ENCODE results near the gene FGF2.

Gene FGF2

DNA sequence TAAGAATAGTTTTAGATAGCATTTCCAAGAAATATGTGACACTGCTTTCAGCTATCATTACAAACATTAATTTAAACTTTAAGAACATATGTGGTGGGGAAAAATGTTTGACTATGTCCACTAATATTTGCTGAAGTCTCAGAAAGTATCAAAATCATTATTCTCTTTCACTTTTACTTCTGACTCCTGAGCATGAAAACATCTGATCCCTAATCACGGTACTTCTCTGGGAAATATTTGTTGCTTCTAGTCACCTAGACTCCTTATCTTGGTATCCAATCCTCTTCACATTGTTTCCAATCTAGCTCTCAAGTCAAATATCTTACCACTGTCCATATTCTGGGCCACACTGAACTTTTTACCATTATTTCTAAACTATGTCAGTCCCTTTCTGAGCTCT, 85.0 kb downstream of the FGF2 start:
- Histone ChIP-seq H3K36me3 (ENCODE audit: insufficient read depth, low read length) (peaks cover 18% of the 10 kb centered on the region), H3K9ac (ENCODE audit: low read depth, low read length) (no peak overlapping the region), H3K4me1 (ENCODE audit: insufficient read depth, low read length) (0 out of 2 replicates have a peak, but pooled peaks cover 4% of the 10 kb centered on the region), H3K9me3 (ENCODE audit: insufficient read depth, low read depth, low read length) (no peaks in the 10 kb centered on the region), H3K27me3 (ENCODE audit: insufficient read depth, low read length) (no peaks in the 10 kb centered on the region), H3K27ac (ENCODE audit: low read depth, low read length) (no peak overlapping the region), H3K4me3 (ENCODE audit: low read length) (no peak overlapping the region)
- over 99% methylated on average over 1 of the region's 1 CpG for WGBS

DNA sequence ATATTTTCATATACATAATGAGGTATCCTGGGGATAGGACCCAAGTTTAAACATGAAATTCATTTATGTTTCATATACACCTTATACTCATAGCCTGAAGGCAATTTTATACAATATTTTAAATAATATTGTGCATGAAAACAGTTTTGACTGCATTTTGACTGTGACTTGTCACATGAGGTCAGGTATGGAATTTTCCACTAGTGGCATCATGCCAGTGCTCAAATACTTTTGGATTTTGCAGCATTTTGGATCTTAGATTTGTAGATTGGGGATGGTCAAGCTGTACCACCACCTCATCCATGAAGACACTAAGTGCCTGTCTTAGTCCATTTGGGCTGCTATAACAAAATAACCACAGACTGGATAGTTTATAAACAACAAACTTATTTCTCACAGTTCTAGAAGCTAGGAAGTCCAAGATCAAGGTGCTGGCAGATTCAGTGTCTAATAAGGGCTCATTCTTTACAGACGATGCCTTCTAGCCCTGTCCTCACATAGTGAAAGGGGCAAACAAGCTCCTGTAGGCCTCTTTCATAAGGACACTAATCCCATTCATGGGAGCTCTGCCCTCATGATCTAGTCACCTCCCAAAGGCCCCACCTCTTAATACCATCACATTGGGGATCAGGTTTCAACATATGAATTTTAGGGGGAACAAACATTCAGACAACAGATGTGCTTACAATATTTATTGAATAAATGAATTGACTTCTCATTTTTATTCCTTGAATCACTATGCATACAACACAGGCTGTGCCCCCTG, 86.4 kb downstream of the FGF2 start:
- no peak overlapping the region for H3K4me3 ChIP-seq (ENCODE audit: low read length)

DNA sequence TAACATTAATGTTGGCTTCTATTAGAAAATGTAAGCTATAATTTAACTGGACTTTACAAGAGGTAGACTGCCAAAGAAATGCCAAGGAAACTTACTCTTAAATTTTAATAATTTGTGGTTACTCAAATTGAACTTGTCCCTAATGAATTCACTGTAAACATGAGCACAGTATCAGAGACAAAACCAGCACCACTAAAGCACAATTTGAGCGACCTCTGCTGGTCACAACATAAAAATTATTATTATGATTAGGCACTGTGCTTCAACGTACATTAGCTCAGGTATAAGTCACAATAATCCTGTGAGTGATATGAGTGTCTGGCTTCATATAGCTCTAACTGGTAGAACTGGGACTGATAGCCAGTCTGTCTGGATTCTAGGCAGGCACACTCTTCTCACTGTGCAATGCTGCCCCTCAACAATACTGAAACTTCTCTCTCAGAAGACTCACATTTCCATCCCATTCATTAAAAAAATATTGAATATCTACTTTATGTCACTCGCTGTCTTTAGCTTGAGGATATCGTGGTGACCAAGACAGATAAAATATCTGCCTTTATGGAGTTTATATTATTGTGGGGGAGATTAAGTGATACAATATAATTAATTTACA, 87.8 kb downstream of the FGF2 start:
- Histone ChIP-seq H3K4me1 (ENCODE audit: insufficient read depth, low read length) (0 out of 2 replicates have a peak, but pooled peaks cover 4% of the 10 kb centered on the region), H3K9ac (ENCODE audit: low read depth, low read length) (no peak overlapping the region), H3K4me3 (ENCODE audit: low read length) (no peak overlapping the region), H3K36me3 (ENCODE audit: insufficient read depth, low read length) (peaks cover 19% of the 10 kb centered on the region), H3K27me3 (ENCODE audit: insufficient read depth, low read length) (no peaks in the 10 kb centered on the region), H3K27ac (ENCODE audit: low read depth, low read length) (no peak overlapping the region), H3K9me3 (ENCODE audit: insufficient read depth, low read depth, low read length) (no peaks in the 10 kb centered on the region)
- 92% methylated on average over 2 of the region's 4 CpGs for WGBS

More for the DNA sequence above, 86.4 kb downstream of the FGF2 start:
- Histone ChIP-seq H3K4me1 (ENCODE audit: insufficient read depth, low read length) (0 out of 2 replicates have a peak, but pooled peaks cover 4% of the 10 kb centered on the region), H3K36me3 (ENCODE audit: insufficient read depth, low read length) (peaks cover 19% of the 10 kb centered on the region), H3K9ac (ENCODE audit: low read depth, low read length) (no peak overlapping the region), H3K27me3 (ENCODE audit: insufficient read depth, low read length) (no peaks in the 10 kb centered on the region), H3K9me3 (ENCODE audit: insufficient read depth, low read depth, low read length) (no peaks in the 10 kb centered on the region), H3K27ac (ENCODE audit: low read depth, low read length) (no peak overlapping the region)
- 93% methylated on average over 1 of the region's 1 CpG for WGBS

DNA sequence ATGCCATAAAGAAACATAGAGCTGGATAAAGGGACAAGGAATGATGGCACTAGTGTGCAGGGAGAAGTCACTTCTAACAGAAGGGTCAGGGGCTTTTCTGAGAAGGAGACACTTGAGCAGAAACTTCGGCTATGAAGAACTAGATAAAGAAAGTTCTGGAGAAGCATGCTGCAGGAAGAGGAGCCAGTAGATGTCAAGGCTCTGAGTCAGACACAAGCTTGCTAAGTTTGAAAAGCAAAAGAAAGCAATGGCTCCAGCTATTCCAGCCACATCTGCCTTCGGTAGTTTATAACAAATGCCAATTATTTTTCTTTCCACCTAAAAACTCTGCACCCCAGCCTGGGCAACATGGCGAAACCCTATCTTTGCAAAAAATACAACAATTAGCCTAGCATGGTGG, 88.3 kb downstream of the FGF2 start:
- H3K36me3 ChIP-seq (ENCODE audit: insufficient read depth, low read length), result peaks cover 19% of the 10 kb centered on the region
- no peaks in the 10 kb centered on the region for H3K27me3 ChIP-seq (ENCODE audit: insufficient read depth, low read length)
- no peaks in the 10 kb centered on the region for H3K9me3 ChIP-seq (ENCODE audit: insufficient read depth, low read depth, low read length)
- H3K4me1 ChIP-seq (ENCODE audit: insufficient read depth, low read length), result no peaks in the 10 kb centered on the region
- H3K4me3 ChIP-seq (ENCODE audit: low read length), result no peak overlapping the region
- no peak overlapping the region for H3K9ac ChIP-seq (ENCODE audit: low read depth, low read length)
- WGBS, result 82% methylated on average over 3 of the region's 3 CpGs
- H3K27ac ChIP-seq (ENCODE audit: low read depth, low read length), result no peak overlapping the region

DNA sequence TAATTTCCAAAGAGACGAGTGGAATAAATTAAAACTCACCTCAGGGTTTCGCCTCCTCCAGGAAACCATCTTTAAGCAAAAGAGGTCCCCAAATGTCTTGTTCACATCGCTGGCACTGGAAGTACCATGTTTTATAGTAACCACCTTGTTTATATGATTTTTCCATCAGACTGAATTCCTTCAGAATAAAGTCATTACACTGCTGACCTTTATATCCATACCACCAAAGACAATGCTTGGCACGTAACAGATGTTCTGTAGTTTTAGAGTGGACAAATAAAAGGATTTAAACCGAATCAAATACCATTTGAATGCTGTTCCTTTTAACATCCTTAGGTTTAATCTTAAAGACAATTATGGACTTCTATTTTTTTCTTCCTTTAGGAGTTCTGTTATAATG, 91.1 kb downstream of the FGF2 start:
- peaks cover 15% of the 10 kb centered on the region; the same call in 1 of the 2 replicates for H3K36me3 ChIP-seq (ENCODE audit: insufficient read depth, low read length)
- no peak overlapping the region for H3K27ac ChIP-seq (ENCODE audit: low read depth, low read length)
- H3K9me3 ChIP-seq (ENCODE audit: insufficient read depth, low read depth, low read length), result no peaks in the 10 kb centered on the region
- no peak overlapping the region for H3K9ac ChIP-seq (ENCODE audit: low read depth, low read length)
- 96% methylated on average over 3 of the region's 5 CpGs for WGBS
- peaks cover 6% of the 10 kb centered on the region; the same call in 1 of the 2 replicates for H3K4me1 ChIP-seq (ENCODE audit: insufficient read depth, low read length)
- H3K27me3 ChIP-seq (ENCODE audit: insufficient read depth, low read length), result no peaks in the 10 kb centered on the region
- H3K4me3 ChIP-seq (ENCODE audit: low read length), result no peak overlapping the region

DNA sequence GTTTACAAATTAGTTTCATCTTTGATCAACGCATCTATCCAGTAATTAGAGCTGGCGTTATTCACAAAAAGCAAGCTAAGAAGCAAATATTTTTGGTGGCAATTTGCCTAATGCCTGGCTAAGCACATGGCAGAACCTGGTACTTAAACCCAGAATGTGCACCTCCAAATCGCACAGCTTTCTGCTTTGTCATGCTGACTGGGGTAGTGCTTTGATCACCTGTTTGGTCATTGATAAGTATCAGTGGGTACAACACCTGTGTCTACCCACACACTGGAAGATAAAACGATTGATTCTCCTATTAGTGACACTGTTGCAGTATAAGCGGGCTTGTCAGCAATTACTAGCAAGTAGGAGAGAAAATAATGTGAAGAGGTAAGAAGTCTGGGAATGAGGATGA, 93.8 kb downstream of the FGF2 start:
- Histone ChIP-seq H3K4me1 (ENCODE audit: insufficient read depth, low read length) (peaks cover 12% of the 10 kb centered on the region; the same call in 1 of the 2 replicates), H3K36me3 (ENCODE audit: insufficient read depth, low read length) (peaks cover 7% of the 10 kb centered on the region; the same call in 1 of the 2 replicates), H3K27me3 (ENCODE audit: insufficient read depth, low read length) (no peaks in the 10 kb centered on the region), H3K4me3 (ENCODE audit: low read length) (no peak overlapping the region), H3K9ac (ENCODE audit: low read depth, low read length) (no peak overlapping the region), H3K27ac (ENCODE audit: low read depth, low read length) (no peak overlapping the region), H3K9me3 (ENCODE audit: insufficient read depth, low read depth, low read length) (no peaks in the 10 kb centered on the region)
- 87% methylated on average over 5 of the region's 5 CpGs for WGBS

DNA sequence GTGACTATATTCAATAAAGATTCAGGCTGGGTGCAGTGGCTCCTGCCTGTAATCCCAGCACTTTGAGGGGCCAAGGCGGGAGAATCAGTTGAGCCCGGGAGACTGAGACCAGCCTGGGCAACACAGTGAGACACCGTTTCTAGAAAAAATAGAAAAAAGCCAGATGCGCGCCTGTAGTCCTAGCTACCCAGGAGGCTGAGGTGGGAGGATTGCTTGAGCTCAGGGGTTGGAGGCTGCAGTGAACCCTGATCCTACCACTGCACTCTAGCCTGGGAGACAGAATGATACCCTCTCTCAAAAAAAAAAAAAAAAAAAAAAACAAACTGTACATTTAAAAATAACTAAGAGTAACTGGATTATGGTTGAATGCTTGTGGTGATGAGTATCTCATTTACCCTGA, 94.7 kb downstream of the FGF2 start:
- H3K27ac ChIP-seq (ENCODE audit: low read depth, low read length), result no peak overlapping the region
- H3K4me1 ChIP-seq (ENCODE audit: insufficient read depth, low read length), result peaks cover 12% of the 10 kb centered on the region; the same call in 1 of the 2 replicates
- WGBS, result 93% methylated on average over 5 of the region's 5 CpGs
- H3K9me3 ChIP-seq (ENCODE audit: insufficient read depth, low read depth, low read length), result no peaks in the 10 kb centered on the region
- H3K9ac ChIP-seq (ENCODE audit: low read depth, low read length), result peak overlapping the region; percentile 86; the same call in 1 of the 2 replicates
- H3K4me3 ChIP-seq (ENCODE audit: low read length), result peak overlapping the region; percentile 94
- H3K27me3 ChIP-seq (ENCODE audit: insufficient read depth, low read length), result no peaks in the 10 kb centered on the region
- peaks cover 4% of the 10 kb centered on the region; the same call in 1 of the 2 replicates for H3K36me3 ChIP-seq (ENCODE audit: insufficient read depth, low read length)

DNA sequence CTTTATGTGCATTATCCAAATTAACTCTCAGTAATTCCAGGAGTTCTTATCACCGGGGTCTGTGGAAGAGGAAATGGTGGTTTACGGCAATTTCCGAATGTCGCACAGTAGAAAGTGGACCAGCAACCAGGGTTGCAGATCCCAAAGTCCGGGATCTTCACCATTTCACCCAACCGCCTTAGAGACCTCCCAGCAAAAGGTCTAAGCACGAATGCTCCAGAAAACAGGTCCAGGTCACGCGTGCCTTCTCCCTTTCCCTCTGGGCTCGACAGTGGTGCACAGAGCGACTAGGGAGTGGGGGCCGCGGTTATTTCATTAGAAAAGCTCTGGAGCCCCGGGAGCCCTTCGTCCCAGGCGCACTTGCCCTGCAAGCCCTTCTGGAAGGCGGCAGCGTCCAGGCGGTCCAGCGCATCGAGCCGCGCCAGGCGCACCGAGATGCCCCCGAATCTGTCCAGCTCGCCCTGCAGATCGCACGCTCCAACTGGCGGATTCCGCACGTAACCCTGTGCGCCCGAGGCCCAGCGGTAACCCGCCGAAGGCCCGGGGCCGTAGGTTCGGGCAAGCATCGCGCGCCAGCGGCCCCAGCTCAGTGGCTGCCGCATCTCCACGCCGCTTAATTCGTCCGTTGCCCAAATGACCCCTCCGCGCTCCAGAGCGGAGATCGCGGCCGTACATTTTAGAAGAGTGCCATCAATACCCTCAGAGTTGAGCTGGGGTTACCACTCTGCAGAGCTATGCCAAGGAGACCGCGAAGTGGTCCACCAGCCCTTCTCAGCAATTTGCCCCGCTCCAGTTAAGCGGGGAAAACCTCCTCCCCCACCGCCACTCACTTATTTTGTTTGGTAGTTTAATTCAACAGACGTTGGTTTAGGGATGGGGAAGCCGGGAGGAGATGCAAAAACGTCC, 95.6 kb downstream of the FGF2 start, which contains the start of gene NUDT6:
Gene NUDT6 (minus strand): TSS at position 627 of the 906 bp plus-strand sequence. CDS start 25 bp downstream, at position 602.
- peaks cover 12% of the 10 kb centered on the region; the same call in 1 of the 2 replicates for H3K4me1 ChIP-seq (ENCODE audit: insufficient read depth, low read length)
- no peaks in the 10 kb centered on the region for H3K9me3 ChIP-seq (ENCODE audit: insufficient read depth, low read depth, low read length)
- under 1% methylated on average over 60 of the region's 63 CpGs for WGBS
- peaks cover under 1% of the 10 kb centered on the region; the same call in 1 of the 2 replicates for H3K36me3 ChIP-seq (ENCODE audit: insufficient read depth, low read length)
- H3K4me3 ChIP-seq (ENCODE audit: low read length), result peak within 1 kb of the TSS; percentile 94
- H3K27ac ChIP-seq (ENCODE audit: low read depth, low read length), result peak within 1 kb of the TSS; percentile 87
- peak within 1 kb of the TSS; percentile 86 for H3K9ac ChIP-seq (ENCODE audit: low read depth, low read length)
- no peaks in the 10 kb centered on the region for H3K27me3 ChIP-seq (ENCODE audit: insufficient read depth, low read length)

DNA sequence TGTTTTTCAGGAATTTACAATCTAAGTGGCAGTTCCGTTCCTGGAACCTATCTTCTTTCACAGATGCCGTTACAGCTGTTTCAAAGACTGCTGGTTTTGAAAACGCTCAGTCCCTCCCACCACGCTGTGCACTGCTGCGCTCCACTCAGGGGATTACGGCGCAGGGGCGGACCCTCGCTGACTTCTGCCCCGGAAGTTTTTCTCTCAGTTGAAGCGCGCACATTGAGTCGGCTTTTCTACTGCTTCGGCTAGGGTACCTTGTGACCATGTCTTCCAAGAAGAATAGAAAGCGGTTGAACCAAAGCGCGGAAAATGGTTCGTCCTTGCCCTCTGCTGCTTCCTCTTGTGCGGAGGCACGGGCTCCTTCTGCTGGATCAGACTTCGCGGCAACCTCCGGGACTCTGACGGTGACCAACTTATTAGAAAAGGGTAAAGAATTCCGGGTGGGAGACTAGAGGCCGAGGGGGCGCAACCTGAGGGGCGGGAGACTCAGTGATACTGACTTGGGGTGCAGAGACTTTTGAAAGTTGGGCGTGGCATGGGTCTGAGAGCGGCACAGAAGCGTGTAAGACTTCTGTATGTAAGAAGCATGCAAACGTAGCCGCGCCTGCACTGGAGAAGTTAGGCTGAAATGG, 96.4 kb downstream of the FGF2 start:
- no peaks in the 10 kb centered on the region for H3K27me3 ChIP-seq (ENCODE audit: insufficient read depth, low read length)
- under 1% methylated on average over 34 of the region's 34 CpGs for WGBS
- H3K9ac ChIP-seq (ENCODE audit: low read depth, low read length), result peak overlapping the region; percentile 86
- peaks cover 12% of the 10 kb centered on the region; the same call in 1 of the 2 replicates for H3K4me1 ChIP-seq (ENCODE audit: insufficient read depth, low read length)
- H3K36me3 ChIP-seq (ENCODE audit: insufficient read depth, low read length), result peaks cover 7% of the 10 kb centered on the region
- H3K9me3 ChIP-seq (ENCODE audit: insufficient read depth, low read depth, low read length), result no peaks in the 10 kb centered on the region
- peak overlapping the region; percentile 87 for H3K27ac ChIP-seq (ENCODE audit: low read depth, low read length)
- peak overlapping the region; percentile 94 for H3K4me3 ChIP-seq (ENCODE audit: low read length)

DNA sequence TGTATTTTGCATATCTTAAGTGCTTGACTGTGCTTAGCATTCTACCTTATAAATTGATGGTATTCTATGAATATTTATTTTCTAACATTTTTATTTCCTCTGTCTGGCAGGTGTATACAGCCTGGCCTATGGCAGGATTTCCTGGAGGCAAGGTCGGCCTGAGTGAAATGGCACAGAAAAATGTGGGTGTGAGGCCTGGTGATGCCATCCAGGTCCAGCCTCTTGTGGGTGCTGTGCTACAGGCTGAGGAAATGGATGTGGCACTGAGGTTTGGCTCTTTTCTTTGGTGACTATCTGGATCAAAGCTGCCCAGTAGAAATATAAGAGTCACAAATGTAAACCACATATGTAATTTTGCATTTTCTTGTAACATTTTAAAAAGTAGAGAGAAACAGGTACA, 102.3 kb downstream of the FGF2 start:
- Histone ChIP-seq H3K9ac (ENCODE audit: low read depth, low read length) (no peak overlapping the region), H3K4me1 (ENCODE audit: insufficient read depth, low read length) (peaks cover 5% of the 10 kb centered on the region; the same call in 1 of the 2 replicates), H3K27me3 (ENCODE audit: insufficient read depth, low read length) (no peaks in the 10 kb centered on the region), H3K4me3 (ENCODE audit: low read length) (no peak overlapping the region), H3K36me3 (ENCODE audit: insufficient read depth, low read length) (peaks cover 65% of the 10 kb centered on the region), H3K9me3 (ENCODE audit: insufficient read depth, low read depth, low read length) (no peaks in the 10 kb centered on the region), H3K27ac (ENCODE audit: low read depth, low read length) (no peak overlapping the region)
- WGBS, result 97% methylated on average over 1 of the region's 1 CpG
